CD14-positive monocyte (primary cell): ENCODE results near the gene BCDIN3D. TPM values are rescaled to one million over a fixed set of nuclear protein-coding genes. Genes with fewer than 3 reads are reported as not detected.

Experiments used
- DNase-seq, 3 donors: peaks; one replicate each; pipeline ENCODE4 v3.0.0-alpha.2; 2011 to 2022
- H2AFZ ChIP-seq: 2 replicates; pipeline ENCODE4 v1.6.0; 2012; ENCODE audit warnings: mild to moderate bottlenecking, low read depth, low read length, inconsistent platforms; ENCODE audit not compliant: insufficient read depth, poor library complexity, severe bottlenecking
- H3K27ac ChIP-seq, 2 donors: 1 replicate in 1 of 2; 2 replicates in 1 of 2; pipeline ENCODE4 v1.5.1; 2012 to 2013; ENCODE audit warnings: low read length in 2 of 2, control low read depth in 1 of 2, inconsistent platforms in 1 of 2, low read depth in 1 of 2, mild to moderate bottlenecking in 1 of 2
- H3K27me3 ChIP-seq, 2 donors: one replicate each; pipeline versions ENCODE4 v1.6.0 to v1.6.1; 2011 to 2013; ENCODE audit warnings: low read length in 2 of 2; ENCODE audit not compliant: control insufficient read depth in 2 of 2, insufficient read depth in 2 of 2
- H3K36me3 ChIP-seq, 2 donors: replicated peaks in 1 of 2; 1 replicate in 1 of 2; 2 replicates in 1 of 2; pipeline versions ENCODE4 v1.5.1 to v1.6.1; 2012 to 2013; ENCODE audit warnings: low read length in 2 of 2, control low read depth in 1 of 2, inconsistent platforms in 1 of 2, mild to moderate bottlenecking in 1 of 2; ENCODE audit not compliant: insufficient read depth in 2 of 2, control insufficient read depth in 1 of 2
- H3K4me1 ChIP-seq, 2 donors: 1 replicate in 1 of 2; 2 replicates in 1 of 2; pipeline versions ENCODE4 v1.5.1 to v1.6.1; 2012 to 2013; ENCODE audit warnings: low read length in 2 of 2, control low read depth in 1 of 2, inconsistent platforms in 1 of 2, mild to moderate bottlenecking in 1 of 2, moderate library complexity in 1 of 2; ENCODE audit not compliant: insufficient read depth in 2 of 2, control insufficient read depth in 1 of 2
- H3K4me2 ChIP-seq: replicated peaks from 2 replicates; pipeline ENCODE3; 2012; ENCODE audit warnings: low read length, moderate library complexity, mild to moderate bottlenecking; ENCODE audit not compliant: poor library complexity, severe bottlenecking; ENCODE audit errors: extremely low read depth
- H3K4me3 ChIP-seq, 3 experiments: fragments of 200-600 bp in 1 of 3; sonication (generic) in 1 of 3; replicated peaks in 1 of 3; 1 replicate in 2 of 3; 2 replicates in 1 of 3; pipeline ENCODE4 v1.5.1; 2011 to 2013; ENCODE audit warnings: low read length in 3 of 3, mild to moderate bottlenecking in 3 of 3, control low read depth in 2 of 3, low read depth in 2 of 3, inconsistent platforms in 1 of 3, moderate library complexity in 1 of 3
- H3K79me2 ChIP-seq: 2 replicates; pipeline ENCODE4 v1.6.0; 2012; ENCODE audit warnings: mild to moderate bottlenecking, control low read depth, inconsistent platforms, low read length, moderate library complexity; ENCODE audit not compliant: insufficient read depth
- H3K9ac ChIP-seq: 2 replicates; pipeline ENCODE4 v1.6.0; 2017; ENCODE audit warnings: low read length, mild to moderate bottlenecking; ENCODE audit not compliant: insufficient read depth, poor library complexity, severe bottlenecking
- H3K9me3 ChIP-seq, 2 donors: replicated peaks in 1 of 2; 1 replicate in 1 of 2; 2 replicates in 1 of 2; pipeline versions ENCODE4 v1.5.1 to v1.6.1; 2012 to 2013; ENCODE audit warnings: low read length in 2 of 2, control low read depth in 1 of 2; ENCODE audit not compliant: control insufficient read depth in 1 of 2, insufficient read depth in 1 of 2
- H4K20me1 ChIP-seq: 2 replicates; pipeline ENCODE4 v1.6.0; 2012; ENCODE audit warnings: mild to moderate bottlenecking, low read length, control low read depth, moderate library complexity; ENCODE audit not compliant: insufficient read depth
- H3K27ac Mint-ChIP-seq, 7 donors: one replicate each; pipeline ENCODE4 v1.8.0; 2020; ENCODE audit warnings: mild to moderate bottlenecking in 7 of 7, mixed read lengths in 7 of 7, moderate library complexity in 6 of 7, inconsistent platforms in 2 of 7
- H3K27me3 Mint-ChIP-seq, 3 donors: one replicate each; pipeline ENCODE4 v1.8.0; 2021 to 2022; ENCODE audit warnings: low read depth in 3 of 3, mild to moderate bottlenecking in 3 of 3, mixed read lengths in 3 of 3, moderate library complexity in 3 of 3, inconsistent platforms in 1 of 3
- H3K36me3 Mint-ChIP-seq, 2 donors: one replicate each; pipeline ENCODE4 v1.8.0; 2020; ENCODE audit warnings: mixed read lengths in 2 of 2, inconsistent platforms in 1 of 2, mild to moderate bottlenecking in 1 of 2
- H3K4me1 Mint-ChIP-seq: one replicate; pipeline ENCODE4 v1.8.0; 2020; ENCODE audit warnings: mild to moderate bottlenecking, mixed read lengths
- H3K4me3 Mint-ChIP-seq, 2 donors: one replicate each; pipeline ENCODE4 v1.8.0; 2020; ENCODE audit warnings: mild to moderate bottlenecking in 2 of 2, mixed read lengths in 2 of 2, moderate library complexity in 1 of 2
- H3K9me3 Mint-ChIP-seq, 7 donors: one replicate each; pipeline ENCODE4 v1.8.0; 2020 to 2022; ENCODE audit warnings: mixed read lengths in 7 of 7, mild to moderate bottlenecking in 6 of 7, moderate library complexity in 6 of 7, inconsistent platforms in 2 of 7
- WGBS: methylation state at CpG from one replicate; pipeline ENCODE4 v1.1.5; 2013; ENCODE audit warnings: missing lambda C conversion rate; ENCODE audit not compliant: insufficient coverage; 5-methylcytosine and 5-hydroxymethylcytosine counted together
- intact Hi-C, 2 donors: fragments of 100-400 bp; cut with micrococcal nuclease; formaldehyde crosslinking; loops; one replicate each; pipeline versions ENCODE4 v1.15.0 to v1.15.1; 2023
- polyA plus RNA-seq, 3 donors: library from polyadenylated mRNA; depleted of rRNA in 1 of 3; unstranded in 2 of 3; stranded (reverse) in 1 of 3; fragments of 300-500 nt in 2 of 3; fragments of >200 nt in 1 of 3; fragmentation: Illumina TruSeq in 2 of 3; gene quantifications; 1 replicate in 2 of 3; 2 replicates in 1 of 3; pipeline ENCODE4 v1.2.3, GENCODE V29; 2012 to 2021
- TF ChIP-seq, protein P1 (sequence below): fragments of 200-600 bp; IDR thresholded peaks from one replicate; pipeline ENCODE4 v1.8.0; 2022; ENCODE audit warnings: antibody characterized with exemption, mild to moderate bottlenecking

Gene BCDIN3D
- polyA plus RNA-seq, 3 donors, result 0.71 to 1.2 (median 1.0) TPM

DNA sequence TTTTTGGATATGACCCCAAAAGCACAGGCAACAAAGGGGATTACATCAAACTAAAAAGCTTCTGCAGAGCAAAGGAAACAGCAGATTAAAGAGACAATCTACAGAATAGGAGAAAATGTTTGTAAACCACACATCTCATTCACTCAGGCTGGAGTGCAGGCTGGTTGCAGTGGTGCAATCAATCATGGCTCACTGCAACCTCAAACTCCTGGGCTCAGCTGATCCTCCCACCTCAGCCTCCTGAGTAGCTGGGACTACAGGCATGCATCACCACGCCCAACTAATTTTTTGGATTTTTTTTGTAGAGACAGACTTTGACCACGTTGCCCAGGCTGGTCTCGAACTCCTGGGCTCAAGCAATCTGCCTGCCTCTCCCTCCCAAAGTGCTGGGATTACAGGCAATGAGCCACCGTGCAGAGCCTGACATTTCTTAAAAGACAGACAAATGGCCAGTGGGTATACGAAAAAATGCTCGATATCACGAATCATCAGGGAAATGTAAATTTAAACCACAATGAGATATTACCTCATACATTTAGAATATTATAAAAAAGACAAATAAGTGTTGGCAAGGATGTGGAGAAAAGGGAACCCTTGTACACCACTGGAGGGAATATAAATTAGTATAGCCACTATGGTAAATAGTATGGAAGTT lies 24.5 kb downstream of the BCDIN3D start:
- TF ChIP-seq, protein P1, sequence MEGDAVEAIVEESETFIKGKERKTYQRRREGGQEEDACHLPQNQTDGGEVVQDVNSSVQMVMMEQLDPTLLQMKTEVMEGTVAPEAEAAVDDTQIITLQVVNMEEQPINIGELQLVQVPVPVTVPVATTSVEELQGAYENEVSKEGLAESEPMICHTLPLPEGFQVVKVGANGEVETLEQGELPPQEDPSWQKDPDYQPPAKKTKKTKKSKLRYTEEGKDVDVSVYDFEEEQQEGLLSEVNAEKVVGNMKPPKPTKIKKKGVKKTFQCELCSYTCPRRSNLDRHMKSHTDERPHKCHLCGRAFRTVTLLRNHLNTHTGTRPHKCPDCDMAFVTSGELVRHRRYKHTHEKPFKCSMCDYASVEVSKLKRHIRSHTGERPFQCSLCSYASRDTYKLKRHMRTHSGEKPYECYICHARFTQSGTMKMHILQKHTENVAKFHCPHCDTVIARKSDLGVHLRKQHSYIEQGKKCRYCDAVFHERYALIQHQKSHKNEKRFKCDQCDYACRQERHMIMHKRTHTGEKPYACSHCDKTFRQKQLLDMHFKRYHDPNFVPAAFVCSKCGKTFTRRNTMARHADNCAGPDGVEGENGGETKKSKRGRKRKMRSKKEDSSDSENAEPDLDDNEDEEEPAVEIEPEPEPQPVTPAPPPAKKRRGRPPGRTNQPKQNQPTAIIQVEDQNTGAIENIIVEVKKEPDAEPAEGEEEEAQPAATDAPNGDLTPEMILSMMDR, result no peak
- Histone ChIP-seq H3K4me1 (peaks cover 35 to 48% of the 10 kb centered on the region in 2 donors), H2AFZ (no peak overlapping the region), H3K4me3 (no peak overlapping the region), H3K79me2 (peaks cover 14% of the 10 kb centered on the region), H4K20me1 (peaks cover 15% of the 10 kb centered on the region), H3K36me3 (peaks cover 5 to 35% of the 10 kb centered on the region in 2 donors), H3K27ac (no peak overlapping the region), H3K4me2 (no peak overlapping the region), H3K27me3 (no peaks in the 10 kb centered on the region), H3K9me3 (no peaks in the 10 kb centered on the region), H3K9ac (no peak overlapping the region)
- Mint-ChIP-seq H3K27me3 (peaks cover 0 to 2% (median 0%) of the 10 kb centered on the region in 3 donors), H3K36me3 (peaks cover 31 to 54% of the 10 kb centered on the region in 2 donors), H3K9me3 (no peaks in the 10 kb centered on the region), H3K27ac (peak overlapping the region in 2 of 7 donors; percentile 41 to 51), H3K4me1 (peaks cover 51% of the 10 kb centered on the region), H3K4me3 (no peak overlapping the region)
- WGBS, result 86% methylated on average over 3 of the region's 7 CpGs
- intact Hi-C loops, result no loop called here
- DNase-seq, result no peak

DNA sequence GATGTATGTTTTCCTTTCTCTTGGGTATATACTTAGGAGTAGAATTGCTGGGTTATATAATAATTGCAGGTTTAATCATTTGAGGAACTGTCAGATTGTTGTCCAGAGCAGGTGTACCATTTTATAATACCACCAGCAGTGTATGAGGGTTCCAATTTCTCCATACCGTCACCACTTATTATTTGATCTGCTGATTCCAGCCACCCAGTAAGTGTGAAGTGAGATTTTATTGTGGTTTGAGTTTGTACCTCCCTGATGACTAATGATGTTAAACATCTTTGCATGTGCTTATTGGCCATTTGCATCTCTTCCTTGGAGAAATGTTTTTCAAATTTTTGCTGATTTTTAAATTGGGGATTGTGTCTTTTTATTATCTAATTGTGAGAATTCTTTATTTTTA lies 29.8 kb downstream of the BCDIN3D start:
- Histone ChIP-seq H3K4me2 (no peak overlapping the region), H3K36me3 (peaks cover 8 to 34% of the 10 kb centered on the region in 2 donors), H4K20me1 (peaks cover 58% of the 10 kb centered on the region), H3K79me2 (peaks cover 35% of the 10 kb centered on the region), H2AFZ (no peak overlapping the region), H3K4me3 (no peak overlapping the region), H3K27ac (no peak overlapping the region), H3K27me3 (no peaks in the 10 kb centered on the region), H3K9ac (no peak overlapping the region), H3K9me3 (no peaks in the 10 kb centered on the region), H3K4me1 (peaks cover 11% of the 10 kb centered on the region in 2 donors)
- intact Hi-C loops, result no loop called here
- Mint-ChIP-seq H3K27ac (no peak overlapping the region), H3K4me3 (no peak overlapping the region), H3K27me3 (no peaks in the 10 kb centered on the region), H3K4me1 (peaks cover 27% of the 10 kb centered on the region), H3K9me3 (no peaks in the 10 kb centered on the region), H3K36me3 (peaks cover 41 to 44% of the 10 kb centered on the region in 2 donors)
- TF ChIP-seq, protein P1, result no peak
- WGBS, result no CpG with 5 or more reads among the region's 1 CpG
- DNase-seq, result no peak
